ENCODE data around the gene C1orf116.

C1orf116 gene

DNA sequence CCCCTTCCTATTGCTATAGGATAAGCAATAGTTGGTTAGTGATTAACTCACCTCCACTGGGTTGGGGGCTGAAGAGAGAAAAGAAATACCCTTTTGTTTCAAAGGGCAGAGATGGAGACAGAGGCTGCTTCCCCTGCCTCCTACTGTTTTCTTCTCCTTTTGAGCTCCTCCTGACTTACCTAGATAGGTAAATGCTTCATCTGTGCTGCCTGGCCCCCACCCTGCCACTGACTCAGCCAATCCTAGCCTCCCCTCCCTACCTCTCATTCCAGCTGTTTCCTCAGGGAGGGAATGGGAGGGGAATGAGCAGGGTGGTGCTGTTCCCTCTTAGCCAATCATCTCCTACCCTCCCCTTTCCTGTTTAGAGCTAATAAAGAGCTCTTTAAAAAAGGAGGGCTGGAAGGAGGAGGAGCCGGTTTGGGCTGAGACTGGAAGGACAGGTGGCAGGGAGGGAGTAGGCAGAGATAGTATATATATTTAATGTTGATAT lies at the start of gene C1orf116:
Gene C1orf116, minus strand, starts transcription at position 229 of the 490 bp plus-strand sequence. CDS start 5,158 bp downstream, outside the sequence.
- no peak for DNase-seq

DNA sequence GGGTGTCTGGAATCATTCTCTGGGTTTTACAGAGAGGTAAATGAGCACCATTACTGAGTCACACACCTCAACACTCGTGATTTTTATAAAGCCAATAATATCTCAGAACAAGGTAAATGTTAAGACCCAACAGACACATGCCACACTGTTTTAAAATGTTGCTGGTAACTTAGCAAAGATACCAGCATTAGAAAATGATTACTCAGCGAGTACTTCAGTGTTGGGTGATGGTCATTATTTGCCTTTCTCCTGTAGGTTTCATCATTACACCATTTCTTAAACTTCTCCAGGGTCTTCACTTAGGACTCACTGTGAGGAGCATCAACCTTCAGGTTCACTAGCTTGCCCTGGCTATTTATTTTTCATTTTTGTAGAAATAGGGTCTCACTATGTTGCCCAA lies 49.2 kb upstream of the C1orf116 start:
- DNase-seq, result no peak

DNA sequence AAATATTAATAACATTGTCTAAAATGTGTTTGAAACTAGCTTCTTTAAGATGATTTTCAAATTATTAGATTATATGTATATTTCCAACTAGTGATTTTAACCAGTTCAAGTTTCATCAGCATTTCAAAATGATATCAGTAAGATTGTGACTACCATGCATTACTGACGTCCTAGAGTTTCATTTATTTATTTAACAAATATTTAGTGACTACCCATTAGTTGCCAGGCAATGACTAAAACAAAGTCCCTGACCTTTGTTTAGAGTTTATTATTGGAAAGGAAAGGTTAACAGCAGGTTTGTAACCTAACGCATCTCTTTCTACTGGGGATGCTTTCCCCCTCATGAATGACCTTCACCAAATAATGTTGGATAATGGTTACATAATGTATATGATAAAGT lies 48.5 kb upstream of the C1orf116 start:
- no peak for DNase-seq

DNA sequence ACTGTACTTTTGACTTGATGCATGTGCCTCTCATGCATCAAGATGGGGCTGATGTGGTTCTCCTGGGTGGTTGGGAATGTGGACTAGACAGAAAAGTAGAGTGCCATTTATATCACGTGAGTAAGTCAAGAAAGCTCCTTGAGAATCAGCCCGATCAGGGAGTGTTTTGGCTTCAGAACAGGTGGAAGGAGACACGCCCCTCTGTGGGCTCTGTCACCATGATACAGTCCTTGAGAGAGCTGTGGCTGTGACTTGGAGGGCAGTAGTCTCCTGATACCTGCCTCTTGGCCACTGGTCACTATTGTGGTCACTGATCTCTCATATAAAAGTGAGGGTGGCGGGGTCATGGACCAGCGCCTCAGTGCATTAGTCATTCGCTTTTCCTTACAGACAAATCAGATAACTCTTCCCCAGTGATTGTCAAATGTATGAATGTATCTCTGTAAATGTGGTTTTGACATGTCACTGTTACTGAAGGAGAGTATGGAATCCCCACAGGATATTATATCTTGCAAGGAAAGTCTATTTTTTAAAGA lies 47.2 kb upstream of the C1orf116 start:
- no peak for DNase-seq

DNA sequence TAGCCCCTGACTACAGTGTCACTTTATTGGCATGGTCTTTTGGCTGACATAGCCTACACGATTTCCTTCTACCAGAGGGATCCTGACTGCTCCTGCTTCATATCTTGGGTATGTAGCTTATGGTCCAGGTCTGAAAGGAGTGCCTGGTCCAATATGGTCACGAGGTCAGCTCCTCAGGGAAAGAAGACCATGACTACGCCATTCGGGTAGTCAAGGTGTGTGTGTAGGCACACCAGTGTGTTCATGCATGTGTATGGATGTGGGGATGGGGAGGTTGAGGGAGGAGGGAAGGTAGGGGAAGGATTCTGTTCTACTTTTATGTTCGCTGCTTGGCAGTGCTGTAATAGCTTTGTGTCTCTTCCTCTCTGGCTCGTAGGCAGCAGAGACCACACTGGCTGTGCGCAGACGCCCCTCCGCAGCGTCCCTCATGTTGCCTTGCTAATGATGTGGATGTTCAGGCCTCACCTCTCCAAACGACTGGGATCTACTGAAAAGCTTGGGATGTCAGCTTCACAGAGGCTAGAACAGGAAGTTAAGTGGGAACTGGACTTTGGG lies 46.1 kb upstream of the C1orf116 start:
- no peak for DNase-seq

DNA sequence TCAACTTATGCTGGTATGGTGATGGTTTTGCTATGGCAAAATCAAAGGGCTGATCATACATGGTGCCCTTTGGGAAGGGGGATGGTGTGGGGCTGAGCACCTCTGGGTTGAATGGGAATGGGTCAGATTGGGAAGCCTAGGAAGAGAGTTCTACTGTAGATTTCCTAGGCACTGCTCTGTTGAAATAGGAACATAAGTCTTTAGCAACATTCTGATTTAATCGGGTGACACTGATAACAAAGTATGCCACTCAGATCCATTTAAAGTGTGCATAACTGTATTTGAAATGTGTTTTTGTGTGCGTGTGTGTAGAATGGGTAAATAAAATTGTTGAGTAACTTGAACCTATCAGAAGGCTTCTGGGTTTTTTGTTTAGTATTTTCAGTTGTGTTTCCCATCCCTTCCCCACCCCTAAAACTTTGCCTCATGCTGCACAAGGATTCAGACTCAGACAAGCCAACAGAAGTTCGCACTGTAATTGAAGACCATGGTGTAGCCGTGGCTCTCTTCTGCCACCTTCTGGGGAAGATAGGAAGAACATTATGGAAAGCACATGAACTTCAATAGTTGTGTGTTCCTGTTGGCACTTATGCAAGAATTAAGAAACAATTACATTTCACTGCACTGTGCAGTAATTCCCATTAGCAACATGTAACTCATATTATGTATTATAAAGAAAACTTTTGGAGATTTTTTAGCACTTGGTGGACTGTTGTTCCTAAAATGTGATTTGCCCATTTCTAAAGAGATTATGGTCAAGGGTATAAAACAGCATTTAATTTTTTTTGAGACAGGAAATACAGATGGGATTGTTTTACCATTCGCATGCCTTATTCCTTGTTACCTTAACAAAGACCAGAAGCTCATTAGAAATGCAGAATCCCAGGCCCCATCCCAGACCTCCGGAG lies 45.2 kb upstream of the C1orf116 start:
- peak; percentile 70 for DNase-seq

DNA sequence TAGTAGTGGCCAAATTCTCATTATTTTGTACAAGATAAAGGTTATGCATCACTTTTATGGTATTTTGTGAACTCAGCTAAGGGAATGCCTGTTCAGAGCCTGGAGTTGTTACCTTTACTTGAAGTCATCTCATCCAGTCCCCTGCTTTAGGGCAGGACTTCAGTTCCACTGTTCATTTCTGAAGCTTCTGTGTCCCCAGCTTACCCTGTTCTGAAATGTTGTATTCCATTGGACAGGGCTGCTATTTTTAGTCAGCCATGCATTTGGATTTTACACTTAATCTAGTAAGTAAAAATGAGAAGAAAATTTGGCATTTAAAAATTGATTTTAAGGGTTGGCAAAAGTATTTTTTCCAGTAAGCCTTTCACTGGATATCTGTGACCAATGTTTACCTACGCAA lies 44.5 kb upstream of the C1orf116 start:
- DNase-seq, result no peak

DNA sequence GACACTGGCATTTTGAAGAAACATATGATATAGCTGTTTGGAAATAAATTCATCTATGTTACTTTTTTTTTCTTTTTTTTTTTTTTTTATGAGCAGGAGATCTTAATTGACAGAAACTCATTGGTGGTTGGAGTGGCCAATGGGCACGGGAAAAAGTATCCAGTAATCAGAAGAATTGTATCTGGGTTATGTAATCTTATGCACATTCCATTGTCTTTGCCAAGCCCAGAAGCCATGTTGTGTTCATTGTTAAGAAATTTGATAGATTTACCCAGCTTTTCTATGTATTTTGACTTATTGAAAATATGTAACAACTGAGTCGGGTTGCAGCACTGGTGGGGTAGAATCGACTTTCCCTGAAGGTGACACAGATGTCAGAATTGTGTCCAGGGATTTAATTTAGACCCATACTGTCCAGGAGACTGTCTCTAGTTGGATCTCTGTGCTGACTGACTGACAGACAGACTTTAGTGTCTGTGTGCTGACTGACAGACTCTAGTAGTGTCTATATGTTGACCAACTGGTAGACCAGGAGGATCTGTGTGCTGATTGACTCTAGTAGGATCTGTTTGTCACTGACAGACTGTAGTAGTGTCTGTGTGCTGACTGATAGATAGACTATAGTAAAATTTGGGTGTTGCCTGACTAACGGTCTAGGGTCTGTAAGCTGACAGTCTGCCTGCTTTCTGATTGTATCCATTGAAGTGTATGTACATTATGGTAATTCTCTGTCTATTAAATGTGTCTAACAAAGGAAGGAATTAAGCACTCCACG lies 43.8 kb upstream of the C1orf116 start:
- DNase-seq, result no peak

DNA sequence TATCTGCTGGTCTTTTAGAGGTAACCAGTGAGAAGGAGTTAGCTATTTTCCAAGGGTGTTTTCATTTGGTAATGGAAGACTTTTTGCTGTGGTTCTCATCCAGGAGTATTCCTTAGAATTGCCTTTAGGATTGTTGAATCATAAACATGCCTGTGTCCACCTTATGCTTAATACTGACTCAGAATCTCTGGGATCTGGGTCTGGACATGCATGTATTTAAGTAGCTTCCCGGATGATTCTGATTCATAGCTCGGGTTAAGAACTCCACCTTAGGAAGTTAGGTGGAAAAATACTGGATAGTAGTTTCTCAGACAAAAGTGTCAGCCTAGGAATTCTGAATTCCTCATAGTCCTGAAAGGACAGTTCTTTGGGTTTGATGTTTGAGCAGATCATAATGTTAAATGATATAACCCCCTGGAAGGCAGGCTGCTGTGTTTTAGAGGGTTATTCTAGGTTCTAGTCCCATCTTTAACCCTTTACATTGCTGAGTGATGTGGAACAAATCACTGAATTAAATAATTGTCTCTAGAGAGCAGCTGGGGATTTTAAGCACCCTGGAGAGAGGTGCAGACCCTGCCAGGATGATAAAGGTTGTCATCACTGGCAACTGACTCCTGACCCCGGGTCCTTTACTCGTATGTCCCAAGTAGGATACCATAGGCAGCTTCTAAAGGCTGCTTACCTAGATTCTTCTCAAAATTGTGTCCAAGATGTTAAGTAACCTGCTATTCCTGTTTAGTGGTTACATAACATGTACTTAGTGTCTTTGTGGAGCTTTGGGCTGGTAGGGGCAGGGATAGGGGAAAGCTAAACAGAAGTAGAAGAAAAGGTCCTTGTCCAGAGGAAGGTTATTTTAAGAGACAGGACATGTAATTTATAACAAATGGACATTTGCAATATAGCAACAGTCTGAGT lies 41.6 kb upstream of the C1orf116 start:
- no peak for DNase-seq

DNA sequence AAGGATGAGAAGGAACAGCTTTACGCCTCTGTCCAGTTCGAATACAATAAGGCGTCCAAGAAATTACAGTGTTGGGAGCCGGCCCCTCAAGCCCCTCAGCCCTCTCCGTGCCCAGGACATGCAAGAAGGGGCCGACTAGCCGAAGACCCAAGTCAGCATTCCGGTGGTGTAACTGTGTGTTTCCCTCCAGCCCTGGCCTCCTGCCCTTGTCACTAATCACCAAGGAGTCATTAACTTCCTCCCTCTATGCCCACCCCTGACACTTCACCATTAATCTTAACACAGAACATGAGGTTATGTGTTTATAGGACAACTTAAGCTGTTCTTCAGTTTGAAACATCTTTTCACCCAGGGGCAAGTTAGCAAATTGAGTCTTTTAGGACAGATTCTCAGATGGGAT lies 39.7 kb upstream of the C1orf116 start:
- no peak for DNase-seq

DNA sequence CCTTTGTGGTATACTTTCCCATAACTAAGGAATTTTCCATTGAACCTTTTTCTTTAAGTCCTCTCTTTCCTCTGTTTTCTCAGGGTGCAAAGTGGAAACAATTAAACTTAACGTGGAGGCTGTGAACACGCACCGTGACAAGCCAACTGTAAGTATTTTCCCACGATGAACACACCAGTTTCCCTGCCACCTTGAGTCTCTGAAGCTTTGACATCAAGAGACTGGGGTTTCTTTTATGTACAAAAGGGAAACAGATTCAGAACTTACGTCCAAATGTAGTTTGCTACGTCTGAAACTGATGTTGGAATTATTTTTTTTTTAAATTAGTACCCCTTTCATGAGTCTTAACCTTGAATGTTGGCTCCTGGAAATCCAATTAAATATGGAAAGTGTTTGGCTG lies 38.9 kb upstream of the C1orf116 start:
- DNase-seq, result no peak

DNA sequence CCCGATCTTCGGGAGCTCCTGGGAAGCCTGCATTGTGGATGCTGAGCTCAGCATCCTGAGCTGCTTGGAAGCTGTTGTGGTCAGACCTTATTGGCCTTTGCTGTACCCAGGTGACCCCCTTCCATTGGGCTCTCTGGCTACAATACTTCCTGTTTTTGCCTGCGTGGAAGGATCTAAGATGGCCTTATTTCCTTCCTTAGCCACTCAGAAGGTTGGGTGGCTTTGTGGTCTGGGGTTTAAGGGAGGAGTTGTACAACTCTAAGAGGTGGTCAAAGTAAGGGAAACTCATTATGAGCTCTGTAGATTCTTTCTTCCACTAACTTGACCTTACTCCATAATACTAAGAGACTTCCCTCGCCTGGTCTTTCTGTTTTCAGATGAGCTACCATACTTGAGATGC lies 38.3 kb upstream of the C1orf116 start:
- no peak for DNase-seq

DNA sequence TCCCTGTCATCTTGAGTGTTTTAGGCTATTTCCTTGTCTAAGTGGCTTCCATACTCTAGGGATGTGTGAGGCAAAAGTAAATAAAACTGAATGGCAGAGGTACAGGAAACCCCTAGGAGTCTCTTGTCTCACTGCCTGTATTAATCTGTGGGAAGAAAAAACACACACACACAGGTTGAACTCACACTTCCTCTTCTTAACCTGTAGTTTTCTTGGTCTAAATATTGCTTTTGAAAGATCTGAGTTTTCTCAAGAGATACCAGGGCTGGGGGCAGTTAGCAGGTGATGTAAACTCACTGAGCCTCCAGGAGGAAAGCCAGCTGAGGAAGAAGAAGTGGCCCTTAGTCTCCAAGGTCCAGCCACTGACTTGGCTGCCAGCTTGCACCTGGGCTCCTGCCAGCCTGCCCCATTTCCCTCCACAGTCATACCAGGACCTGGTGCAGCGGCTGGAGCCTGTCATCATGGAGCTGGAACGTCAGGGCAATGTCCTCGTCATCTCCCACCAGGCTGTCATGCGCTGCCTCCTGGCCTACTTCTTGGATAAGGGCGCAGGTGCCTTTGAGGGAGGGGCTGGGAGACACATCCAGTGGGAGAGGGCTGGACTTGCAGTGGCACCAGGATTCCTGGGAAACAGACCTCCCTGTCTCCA lies 37.4 kb upstream of the C1orf116 start:
- no peak for DNase-seq

DNA sequence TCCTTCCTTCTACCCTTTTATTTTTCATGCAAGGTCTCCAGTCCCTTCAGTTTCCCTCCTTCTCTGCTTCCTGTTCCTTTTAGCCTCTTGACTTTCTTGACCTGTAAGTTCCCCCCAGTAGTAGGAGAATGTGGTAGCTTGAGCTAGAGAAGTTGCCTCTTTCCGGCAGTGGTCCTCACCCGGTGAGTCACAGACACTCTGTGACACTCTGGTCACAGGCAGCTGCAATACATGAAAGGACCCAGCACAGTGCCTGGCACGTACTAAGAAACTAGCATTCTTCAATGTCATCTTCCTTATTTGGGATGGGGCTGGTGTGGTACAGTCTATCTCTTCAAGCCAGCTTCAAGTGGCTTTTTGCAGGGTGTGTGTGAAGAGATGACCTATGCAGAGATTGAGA lies 36.5 kb upstream of the C1orf116 start:
- no peak for DNase-seq

DNA sequence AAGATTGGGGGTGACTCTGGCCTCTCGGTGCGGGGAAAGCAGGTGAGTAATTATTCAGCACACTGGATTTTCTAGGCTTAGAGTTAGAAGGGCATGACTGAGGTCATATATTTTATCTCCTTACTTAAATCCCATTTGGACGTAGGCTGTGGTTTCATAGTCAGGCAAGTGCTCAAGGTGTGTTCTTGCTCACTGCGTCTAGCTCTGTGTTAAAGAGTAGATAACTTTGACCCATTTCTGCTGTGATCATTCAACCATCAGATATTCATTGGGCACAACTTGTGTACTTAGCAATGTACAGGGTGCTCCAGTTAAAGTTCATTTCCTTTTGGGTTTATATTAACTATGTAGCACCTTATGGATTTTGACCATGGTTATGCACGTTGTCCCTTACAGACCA lies 35.1 kb upstream of the C1orf116 start:
- no peak for DNase-seq

DNA sequence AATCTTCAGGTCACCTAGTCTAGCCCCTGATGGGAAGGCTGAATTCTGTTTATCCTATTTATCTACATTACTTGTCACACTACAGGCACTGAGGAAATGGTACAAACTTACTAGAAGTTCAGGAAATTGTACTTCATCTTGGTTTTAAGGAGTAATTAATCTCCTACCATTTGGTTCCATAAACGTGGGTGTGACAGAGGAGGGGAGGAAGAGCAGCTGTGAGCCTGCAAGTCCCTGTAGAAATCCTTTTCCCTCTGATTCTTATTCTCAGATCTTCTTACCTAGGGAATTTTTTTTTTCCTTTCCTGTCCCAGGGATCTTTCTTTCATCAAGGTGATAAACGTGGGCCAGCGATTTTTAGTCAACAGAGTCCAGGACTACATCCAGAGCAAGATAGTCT lies 34.6 kb upstream of the C1orf116 start:
- DNase-seq, result no peak

DNA sequence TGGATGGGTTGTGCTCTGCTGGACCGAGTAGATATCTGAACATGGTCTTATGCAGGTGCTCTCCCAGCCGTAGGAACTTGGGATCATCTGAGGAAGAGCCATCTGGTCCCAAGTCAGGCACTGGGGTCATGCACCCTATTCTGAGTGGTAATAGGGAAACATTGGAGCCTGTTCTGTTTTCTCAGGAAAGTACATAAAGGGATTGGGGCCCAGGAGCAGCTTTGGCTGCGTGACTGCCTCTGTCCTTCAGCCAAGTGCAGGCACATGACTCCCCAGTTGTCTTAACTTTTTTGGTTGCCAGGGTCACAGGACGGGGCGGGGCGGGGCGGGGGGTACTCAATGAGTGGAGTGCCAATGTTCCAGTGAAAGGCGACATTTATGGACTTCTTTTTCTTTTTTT lies 32.0 kb upstream of the C1orf116 start:
- DNase-seq, result no peak

DNA sequence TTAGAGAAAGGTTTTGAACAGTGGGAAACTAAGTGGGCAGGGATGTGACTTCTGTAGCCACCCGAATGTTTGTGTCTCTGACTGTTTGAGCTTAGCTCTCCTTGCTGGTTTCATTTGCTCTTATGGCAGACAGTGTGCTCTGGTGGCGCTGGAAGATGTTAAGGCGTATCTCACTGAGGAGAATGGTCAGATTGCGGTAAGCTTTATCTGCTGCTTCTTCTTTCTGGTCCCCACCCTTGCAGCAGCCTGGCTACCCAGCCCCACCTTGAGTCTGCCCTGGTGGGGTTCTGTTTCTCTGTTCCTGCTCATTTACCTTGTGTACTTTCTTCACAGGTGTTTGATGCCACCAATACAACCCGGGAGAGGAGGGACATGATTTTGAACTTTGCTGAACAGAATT lies 30.5 kb upstream of the C1orf116 start:
- no peak for DNase-seq

DNA sequence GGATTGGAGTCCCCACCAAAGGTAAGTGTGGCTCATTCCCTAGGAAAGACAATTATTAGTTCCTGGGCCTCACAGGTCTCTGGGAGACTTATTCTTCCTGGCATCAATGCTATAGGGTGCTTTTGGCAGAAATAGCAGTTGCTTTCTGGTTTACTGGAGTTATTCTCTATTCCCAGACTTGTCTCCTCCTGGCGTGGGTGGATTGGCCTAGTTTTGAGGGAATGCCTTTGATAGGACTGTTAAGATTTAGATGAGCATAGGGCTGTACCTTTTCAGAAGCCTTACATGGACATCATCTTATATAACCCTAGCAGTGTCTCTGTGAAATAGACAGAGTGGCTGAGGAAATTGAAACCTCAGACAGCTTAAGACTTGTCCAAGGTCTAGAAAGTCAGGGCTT lies 29.5 kb upstream of the C1orf116 start:
- no peak for DNase-seq

DNA sequence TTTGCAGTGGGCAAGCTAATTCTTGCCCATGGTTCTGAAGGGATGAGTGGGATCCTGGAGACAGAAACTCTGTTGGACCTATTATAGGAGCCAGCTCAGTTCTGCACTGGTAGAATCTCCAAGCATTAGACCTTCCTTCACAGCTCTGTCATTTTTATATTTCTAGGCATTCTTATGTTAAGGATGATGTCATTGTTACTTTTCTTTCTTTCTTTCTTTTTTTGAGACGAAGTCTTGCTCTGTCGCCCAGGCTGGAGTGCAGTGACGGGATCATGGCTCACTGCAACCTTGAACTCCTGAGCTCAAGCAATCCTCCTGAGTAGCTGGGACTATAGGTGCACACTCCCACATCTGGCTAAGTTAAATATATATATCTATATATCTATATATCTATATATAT lies 28.0 kb upstream of the C1orf116 start:
- DNase-seq, result no peak

DNA sequence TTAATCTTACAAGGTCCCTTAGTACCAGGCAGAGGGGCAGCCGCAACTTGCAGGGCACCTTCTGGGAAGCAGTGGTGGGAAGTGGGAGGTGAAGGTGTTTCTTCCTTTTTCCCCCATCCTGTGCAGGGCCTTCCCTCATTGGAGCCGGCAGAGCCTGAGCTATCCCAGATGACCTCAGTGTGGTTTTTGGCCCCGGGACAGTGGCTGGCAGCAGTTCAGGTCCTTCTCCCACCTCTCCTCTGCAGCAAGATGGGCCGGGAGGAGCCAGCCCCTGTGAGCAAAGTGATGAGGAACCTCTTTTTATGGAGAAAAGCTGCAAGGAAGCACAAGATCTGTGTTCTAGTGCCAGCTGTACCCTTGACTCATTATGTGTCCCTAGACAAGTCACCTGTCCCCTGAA lies 27.3 kb upstream of the C1orf116 start:
- no peak for DNase-seq
